WTC11 (cell line): ENCODE measurements around the gene HDAC9. TPM values are rescaled to one million over a fixed set of nuclear protein-coding genes. Genes with fewer than 3 reads are reported as not detected.

Experiments used
- ATAC-seq: fragments of 200-7000 bp; cut with Tn5 transposase; 2 replicates; pipeline ENCODE4 v1.10.0; 2021; ENCODE audit warnings: mild to moderate bottlenecking, moderate library complexity
- CTCF ChIA-PET: fragments of 300-600 bp; sonication (Branson Sonifier 250); formaldehyde crosslinking; loops from one replicate; lab custom pipeline; 2021; ENCODE audit warnings: antibody characterized with exemption; lab: Charles Lee
- POLR2A ChIA-PET: fragments of 350-600 bp; sonication (Branson Sonifier 250); formaldehyde crosslinking; loops from one replicate; lab custom pipeline; 2021; ENCODE audit warnings: antibody characterized with exemption; lab: Charles Lee
- DNase-seq: peaks from one replicate; pipeline ENCODE4 v3.0.0; 2021; ENCODE audit warnings: low spot score
- H3K27ac Mint-ChIP-seq: 2 replicates; pipeline ENCODE4 v1.8.0; 2021; ENCODE audit warnings: mixed read lengths
- H3K27me3 Mint-ChIP-seq: 2 replicates; pipeline ENCODE4 v1.8.0; 2021; ENCODE audit warnings: low read depth, mild to moderate bottlenecking, moderate library complexity, mixed read lengths
- H3K36me3 Mint-ChIP-seq: 2 replicates; pipeline ENCODE4 v1.8.0; 2021; ENCODE audit warnings: mixed read lengths
- H3K4me1 Mint-ChIP-seq: 2 replicates; pipeline ENCODE4 v1.8.0; 2022; ENCODE audit warnings: mixed read lengths
- H3K4me3 Mint-ChIP-seq: 2 replicates; pipeline ENCODE4 v1.8.0; 2021; ENCODE audit warnings: mild to moderate bottlenecking, moderate library complexity, mixed read lengths
- H3K9me3 Mint-ChIP-seq: 2 replicates; pipeline ENCODE4 v1.8.0; 2021; ENCODE audit warnings: mixed read lengths
- ATF2 ChIP-seq: sonication (generic); formaldehyde crosslinking; IDR thresholded peaks from 2 replicates; pipeline ENCODE4 v1.8.1; 2022; ENCODE audit warnings: low read depth, missing genetic modification reagents, borderline replicate concordance
- ATF3 ChIP-seq: sonication (generic); formaldehyde crosslinking; conservative IDR thresholded peaks from 2 replicates; pipeline ENCODE4 v1.8.1; 2022; ENCODE audit warnings: mild to moderate bottlenecking, missing genetic modification reagents
- ATF6 ChIP-seq: sonication (generic); formaldehyde crosslinking; IDR thresholded peaks from 2 replicates; pipeline ENCODE4 v1.8.1; 2023; ENCODE audit warnings: mild to moderate bottlenecking, missing genetic modification reagents
- CBFB ChIP-seq: sonication (generic); formaldehyde crosslinking; IDR thresholded peaks from 2 replicates; pipeline ENCODE4 v1.8.1; 2022; ENCODE audit warnings: mild to moderate bottlenecking, low read depth, missing genetic modification reagents
- CTCF ChIP-seq: fragments of 200-600 bp; IDR thresholded peaks from 2 replicates; pipeline ENCODE4 v1.8.0; 2022; ENCODE audit warnings: antibody characterized with exemption
- ERG ChIP-seq: fragments of 250-450 bp; sonication (Bioruptor Pico); IDR thresholded peaks from 2 replicates; pipeline ENCODE4 v1.8.0; 2021; ENCODE audit warnings: mild to moderate bottlenecking
- FOXJ3 ChIP-seq: sonication (generic); formaldehyde crosslinking; IDR thresholded peaks from 2 replicates; pipeline ENCODE4 v1.9.0; 2021; ENCODE audit warnings: missing genetic modification reagents, mild to moderate bottlenecking, borderline replicate concordance
- FOXP1 ChIP-seq: sonication (generic); formaldehyde crosslinking; IDR thresholded peaks from 2 replicates; pipeline ENCODE4 v1.8.0; 2022; ENCODE audit warnings: missing genetic modification reagents, mild to moderate bottlenecking, moderate library complexity, borderline replicate concordance
- GRHL2 ChIP-seq: fragments of 250-450 bp; sonication (Bioruptor Pico); IDR thresholded peaks from 2 replicates; pipeline ENCODE4 v1.8.0; 2022; ENCODE audit warnings: mild to moderate bottlenecking, moderate library complexity; ENCODE audit not compliant: insufficient replicate concordance, severe bottlenecking
- HMGA2 ChIP-seq: fragments of 250-450 bp; sonication (Bioruptor Pico); IDR thresholded peaks from 2 replicates; pipeline ENCODE4 v1.4.0; 2021; ENCODE audit warnings: mild to moderate bottlenecking, moderate library complexity
- JUN ChIP-seq: sonication (generic); formaldehyde crosslinking; IDR thresholded peaks from 2 replicates; pipeline ENCODE4 v1.8.0; 2023; ENCODE audit warnings: mild to moderate bottlenecking, missing genetic modification reagents
- NFATC4 ChIP-seq: fragments of 250-450 bp; sonication (Bioruptor Pico); IDR thresholded peaks from 2 replicates; pipeline ENCODE4 v1.9.0; 2021; ENCODE audit warnings: mild to moderate bottlenecking
- NR1H2 ChIP-seq: sonication (generic); formaldehyde crosslinking; IDR thresholded peaks from 2 replicates; pipeline ENCODE4 v1.9.0; 2021; ENCODE audit warnings: mild to moderate bottlenecking, moderate library complexity, missing genetic modification reagents
- PREB ChIP-seq: sonication (generic); formaldehyde crosslinking; IDR thresholded peaks from 2 replicates; pipeline ENCODE4 v1.8.1; 2022; ENCODE audit warnings: mild to moderate bottlenecking, missing genetic modification reagents, moderate library complexity, borderline replicate concordance
- RELA ChIP-seq: sonication (generic); formaldehyde crosslinking; IDR thresholded peaks from 2 replicates; pipeline ENCODE4 v1.8.1; 2022; ENCODE audit warnings: missing genetic modification reagents, mild to moderate bottlenecking, borderline replicate concordance
- RORB ChIP-seq: fragments of 250-450 bp; sonication (Bioruptor Pico); IDR thresholded peaks from 2 replicates; pipeline ENCODE4 v1.9.0; 2021; ENCODE audit warnings: mild to moderate bottlenecking
- SMAD4 ChIP-seq: sonication (generic); formaldehyde crosslinking; IDR thresholded peaks from 2 replicates; pipeline ENCODE4 v1.8.0; 2022; ENCODE audit warnings: mild to moderate bottlenecking, missing genetic modification reagents
- SOX15 ChIP-seq: fragments of 250-450 bp; sonication (Bioruptor Pico); IDR thresholded peaks from 2 replicates; pipeline ENCODE4 v1.9.0; 2021; ENCODE audit warnings: mild to moderate bottlenecking
- ZBTB21 ChIP-seq: sonication (generic); formaldehyde crosslinking; IDR thresholded peaks from 2 replicates; pipeline ENCODE4 v1.8.1; 2023; ENCODE audit warnings: mild to moderate bottlenecking, missing genetic modification reagents, borderline replicate concordance
- ZBTB43 ChIP-seq: sonication (generic); formaldehyde crosslinking; IDR thresholded peaks from 2 replicates; pipeline ENCODE4 v1.8.1; 2023; ENCODE audit warnings: mild to moderate bottlenecking, missing genetic modification reagents
- ZNF219 ChIP-seq: sonication (generic); formaldehyde crosslinking; IDR thresholded peaks from 2 replicates; pipeline ENCODE4 v1.8.0; 2023; ENCODE audit warnings: missing genetic modification reagents, mild to moderate bottlenecking, borderline replicate concordance
- ZNF232 ChIP-seq: sonication (generic); formaldehyde crosslinking; IDR thresholded peaks from 2 replicates; pipeline ENCODE4 v1.8.0; 2022; ENCODE audit warnings: mild to moderate bottlenecking, missing genetic modification reagents
- ZNF263 ChIP-seq: sonication (generic); formaldehyde crosslinking; IDR thresholded peaks from 2 replicates; pipeline ENCODE4 v1.8.1; 2022; ENCODE audit warnings: low read depth, mild to moderate bottlenecking, moderate library complexity, missing genetic modification reagents
- total RNA-seq: library from RNA; stranded (reverse); gene quantifications from 3 replicates; pipeline ENCODE4 v1.2.3, GENCODE V29; 2021

The HDAC9 gene
- total RNA-seq, 1 experiment from 2014 or later = 18.8 TPM

- TF ChIP-seq PREB = no peak
- no peak for TF ChIP-seq ATF6 (CRISPR knock-in tag)
- no peak for TF ChIP-seq FOXJ3 (CRISPR knock-in tag)
- TF ChIP-seq NR1H2 (CRISPR knock-in tag) = no peak
- TF ChIP-seq ERG = no peak
- TF ChIP-seq GRHL2 (CRISPR knock-in tag) = no peak
- no peak for TF ChIP-seq CBFB
- TF ChIP-seq RORB (CRISPR knock-in tag) = no peak
Observed at GRCh38 chr7:18788026-18788425, 292.5 kb downstream of the HDAC9 start (continued).

- peak overlapping the region; percentile 37 for H3K27ac Mint-ChIP-seq
- TF ChIP-seq ATF3 (CRISPR knock-in tag) (no peak), HMGA2 (CRISPR knock-in tag) (no peak), SMAD4 (CRISPR knock-in tag) (no peak), ATF2 (CRISPR knock-in tag) (no peak), NFATC4 (no peak), SOX15 (no peak), JUN (CRISPR knock-in tag) (no peak), CTCF (no peak), GRHL2 (CRISPR knock-in tag) (no peak), ZNF219 (CRISPR knock-in tag) (no peak), ZNF263 (CRISPR knock-in tag) (no peak), RELA (CRISPR knock-in tag) (no peak), ZBTB43 (CRISPR knock-in tag) (no peak), FOXP1 (CRISPR knock-in tag) (no peak), ZBTB21 (CRISPR knock-in tag) (no peak), ZNF232 (CRISPR knock-in tag) (no peak), FOXJ3 (CRISPR knock-in tag) (no peak)
- H3K27me3 Mint-ChIP-seq = no peaks in the 10 kb centered on the region
- no peaks in the 10 kb centered on the region for H3K9me3 Mint-ChIP-seq
- ChIA-PET POLR2A (no interaction called here), CTCF (no interaction called here)
- H3K4me1 Mint-ChIP-seq = peaks cover 28% of the 10 kb centered on the region
- DNase-seq (no peak), ATAC-seq (peak; percentile 53)
- H3K4me3 Mint-ChIP-seq = no peak overlapping the region
- no peaks in the 10 kb centered on the region for H3K36me3 Mint-ChIP-seq
Observed at GRCh38 chr7:18792871-18793595, 297.5 kb downstream of the HDAC9 start.
